Lung (tissue), 12 donors: Measurements from ENCODE around the gene ACHE. TPM values are rescaled to one million over a fixed set of nuclear protein-coding genes. Genes with fewer than 3 reads are reported as not detected.

Source experiments
- ATAC-seq: fragments of 200-7000 bp; cut with Tn5 transposase; one replicate; pipeline ENCODE4 v1.9.1; 2020; ENCODE audit warnings: moderate number of reproducible peaks; ENCODE audit not compliant: insufficient read depth, low FRiP score
- DNase-seq, 3 donors: peaks; one replicate each; pipeline ENCODE4 v3.0.0-alpha.2; 2013 to 2017
- H3K27ac ChIP-seq, 2 donors: one replicate each; pipeline ENCODE4 v1.5.1; 2013; ENCODE audit warnings: mild to moderate bottlenecking in 2 of 2, moderate library complexity in 2 of 2, control low read depth in 1 of 2, inconsistent platforms in 1 of 2, low read depth in 1 of 2, low read length in 1 of 2
- H3K27me3 ChIP-seq, 3 donors: one replicate each; pipeline ENCODE4 v1.5.1; 2013; ENCODE audit warnings: low read length in 2 of 3; ENCODE audit not compliant: control insufficient read depth in 3 of 3, insufficient read depth in 3 of 3
- H3K36me3 ChIP-seq, 4 donors: one replicate each; pipeline ENCODE4 v1.5.1; 2013; ENCODE audit warnings: low read length in 4 of 4, mild to moderate bottlenecking in 1 of 4, moderate library complexity in 1 of 4; ENCODE audit not compliant: control insufficient read depth in 4 of 4, insufficient read depth in 4 of 4
- H3K4me1 ChIP-seq, 5 donors: one replicate each; pipeline ENCODE4 v1.5.1; 2013; ENCODE audit warnings: low read length in 5 of 5, mild to moderate bottlenecking in 2 of 5, moderate library complexity in 1 of 5; ENCODE audit not compliant: control insufficient read depth in 5 of 5, insufficient read depth in 5 of 5
- H3K4me3 ChIP-seq: one replicate; pipeline ENCODE4 v1.5.1; 2013; ENCODE audit warnings: mild to moderate bottlenecking, control low read depth, moderate library complexity
- H3K9ac ChIP-seq, 2 donors: one replicate each; pipeline ENCODE4 v1.5.1; 2013; ENCODE audit warnings: low read length in 2 of 2, control low read depth in 1 of 2; ENCODE audit not compliant: insufficient read depth in 1 of 2
- H3K9me3 ChIP-seq, 4 donors: one replicate each; pipeline ENCODE4 v1.5.1; 2013; ENCODE audit warnings: low read length in 3 of 4, mild to moderate bottlenecking in 1 of 4, moderate library complexity in 1 of 4; ENCODE audit not compliant: control insufficient read depth in 4 of 4, insufficient read depth in 3 of 4
- WGBS, 2 donors: extraction: QIAGEN DNeasy Blood & Tissue Kit; methylation state at CpG; one replicate each; pipeline ENCODE4 v1.1.7; 2013; 5-methylcytosine and 5-hydroxymethylcytosine counted together
- polyA plus RNA-seq, 2 donors: library from polyadenylated mRNA; stranded (reverse); fragments of 200-250 nt; gene quantifications; one replicate each; pipeline ENCODE4 v1.2.1, GENCODE V29; 2013
- total RNA-seq, 2 donors: library from RNA; depleted of rRNA in 1 of 2; stranded (reverse); fragments of >200 nt in 1 of 2; gene quantifications; one replicate each; pipeline ENCODE4 v1.2.1, GENCODE V29; 2014 to 2021
- TF ChIP-seq, protein P1 (sequence below): IDR thresholded peaks from 2 replicates; pipeline ENCODE4 v1.5.1; 2012; ENCODE audit warnings: mild to moderate bottlenecking; ENCODE audit errors: control extremely low read depth, extremely low read depth
- donor health status: control.
- donor health status: control.
- donor health status: Bipolar disorder and iron deficiency.
- donor health status: healthy.
- donor health status: DM: yes; HTN: yes; CAD: no.

The ACHE gene
- total and polyA plus RNA-seq, 4 donors, result 2.6 to 8.2 (median 6.7) TPM

- peak overlapping the region; percentile 73 for H3K4me3 ChIP-seq
- TF ChIP-seq, protein P1, sequence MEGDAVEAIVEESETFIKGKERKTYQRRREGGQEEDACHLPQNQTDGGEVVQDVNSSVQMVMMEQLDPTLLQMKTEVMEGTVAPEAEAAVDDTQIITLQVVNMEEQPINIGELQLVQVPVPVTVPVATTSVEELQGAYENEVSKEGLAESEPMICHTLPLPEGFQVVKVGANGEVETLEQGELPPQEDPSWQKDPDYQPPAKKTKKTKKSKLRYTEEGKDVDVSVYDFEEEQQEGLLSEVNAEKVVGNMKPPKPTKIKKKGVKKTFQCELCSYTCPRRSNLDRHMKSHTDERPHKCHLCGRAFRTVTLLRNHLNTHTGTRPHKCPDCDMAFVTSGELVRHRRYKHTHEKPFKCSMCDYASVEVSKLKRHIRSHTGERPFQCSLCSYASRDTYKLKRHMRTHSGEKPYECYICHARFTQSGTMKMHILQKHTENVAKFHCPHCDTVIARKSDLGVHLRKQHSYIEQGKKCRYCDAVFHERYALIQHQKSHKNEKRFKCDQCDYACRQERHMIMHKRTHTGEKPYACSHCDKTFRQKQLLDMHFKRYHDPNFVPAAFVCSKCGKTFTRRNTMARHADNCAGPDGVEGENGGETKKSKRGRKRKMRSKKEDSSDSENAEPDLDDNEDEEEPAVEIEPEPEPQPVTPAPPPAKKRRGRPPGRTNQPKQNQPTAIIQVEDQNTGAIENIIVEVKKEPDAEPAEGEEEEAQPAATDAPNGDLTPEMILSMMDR, result no peak
- no peaks in the 10 kb centered on the region for H3K9me3 ChIP-seq
- no peaks in the 10 kb centered on the region for H3K27me3 ChIP-seq
- WGBS, 2 donors, result 85 to 86% methylated on average over 18 of the region's 18 CpGs
- peaks cover 4 to 38% (median 17%) of the 10 kb centered on the region in 5 donors for H3K4me1 ChIP-seq
- no peak for ATAC-seq
- no peak overlapping the region for H3K9ac ChIP-seq
- peak overlapping the region; percentile 73 to 85 for H3K27ac ChIP-seq
- peaks cover 15 to 48% (median 46%) of the 10 kb centered on the region in 4 donors for H3K36me3 ChIP-seq
- DNase-seq, result no peak
These were observed 7.2 kb downstream of the ACHE start for GRCh38 chr7:100888291-100888987.

DNA sequence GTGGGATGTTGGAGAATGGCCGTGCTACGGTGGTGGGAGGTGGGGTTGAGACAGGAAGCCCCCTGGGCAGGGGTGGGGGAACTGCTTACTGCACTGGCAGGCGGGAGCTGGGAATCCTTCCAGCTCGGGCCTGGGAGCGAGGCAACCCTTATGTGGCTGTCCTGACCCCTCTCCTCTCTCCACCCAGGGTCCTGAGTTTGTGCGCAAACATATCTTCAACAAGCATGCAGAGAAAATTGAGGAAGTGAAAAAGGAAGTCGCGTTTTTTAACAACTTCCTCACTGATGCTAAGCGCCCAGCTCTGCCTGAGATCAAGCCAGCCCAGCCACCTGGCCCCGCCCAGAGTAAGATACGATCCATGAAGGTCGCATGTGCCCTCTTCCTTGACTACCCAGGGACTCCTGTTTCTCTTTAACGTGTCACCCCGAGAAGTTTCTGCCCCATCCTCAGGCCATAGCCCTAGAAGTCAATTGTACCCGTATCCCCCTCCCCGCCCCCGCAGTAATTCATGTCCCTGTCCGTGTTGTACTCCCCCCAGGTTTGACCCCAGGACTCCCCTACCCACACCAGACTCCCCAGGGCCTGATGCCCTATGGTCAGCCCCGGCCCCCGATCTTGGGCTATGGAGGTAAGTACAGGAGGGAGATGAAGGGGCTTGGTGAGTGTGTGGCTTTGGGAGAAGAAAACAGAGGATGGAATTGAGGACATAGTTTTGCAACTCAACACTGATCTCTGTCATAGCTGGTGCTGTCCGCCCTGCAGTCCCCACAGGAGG, 8.0 kb downstream of the ACHE start:
- no peak for DNase-seq
- H3K9ac ChIP-seq, result no peak overlapping the region
- ATAC-seq, result no peak
- peaks cover 20 to 52% (median 51%) of the 10 kb centered on the region in 4 donors for H3K36me3 ChIP-seq
- peaks cover 4 to 38% (median 17%) of the 10 kb centered on the region in 5 donors for H3K4me1 ChIP-seq
- H3K27me3 ChIP-seq, result no peaks in the 10 kb centered on the region
- TF ChIP-seq, protein P1, result no peak
- no peak overlapping the region for H3K4me3 ChIP-seq
- 35 to 48% methylated on average over 21 of the region's 21 CpGs for WGBS, 2 donors
- H3K9me3 ChIP-seq, result no peaks in the 10 kb centered on the region
- H3K27ac ChIP-seq, result peak overlapping the region in 1 of 2 donors; percentile 29

- ATAC-seq, result no peak
- Histone ChIP-seq H3K9me3 (no peaks in the 10 kb centered on the region), H3K4me3 (no peak overlapping the region), H3K4me1 (peaks cover 4 to 38% (median 17%) of the 10 kb centered on the region in 5 donors), H3K27ac (peak overlapping the region in 1 of 2 donors; percentile 29), H3K27me3 (no peaks in the 10 kb centered on the region), H3K36me3 (peaks cover 20 to 57% (median 53%) of the 10 kb centered on the region in 4 donors), H3K9ac (no peak overlapping the region)
- DNase-seq, result no peak
- WGBS, 2 donors, result 69 to 79% methylated on average over 25 of the region's 25 CpGs
- TF ChIP-seq, protein P1, result no peak
These were observed 8.7 kb downstream of the ACHE start for GRCh38 chr7:100886936-100887515.
